ENCODE data around the gene CLDN5. TPM values are rescaled to one million over a fixed set of nuclear protein-coding genes. Genes with fewer than 3 reads are reported as not detected.
"Not testable (repeated sequence)": the region's sequence is repeated elsewhere in the genome, so short reads cannot be mapped to it uniquely, and the experiment has no call there.

Gene CLDN5
- 0.13 TPM for polyA plus RNA-seq (2013, experiment 1 of 2; ENCODE audit: insufficient read length)
- 0.24 TPM for polyA plus RNA-seq (2013, experiment 2 of 2; ENCODE audit: insufficient read length)

GRCh38 chr22:19524170-19525115 is at the start of gene CLDN5:
Gene CLDN5, minus strand, starts transcription at chr22:19524410. Its CDS starts 155 bp downstream, at chr22:19524255.
- DNase-seq: no peak

- DNase-seq: no peak
These were observed 47.8 kb upstream of the CLDN5 start for GRCh38 chr22:19571995-19572394.

- DNase-seq: no peak
These were observed 47.1 kb upstream of the CLDN5 start for GRCh38 chr22:19571207-19571795.

GRCh38 chr22:19569976-19570375 is 45.8 kb upstream of the CLDN5 start:
- DNase-seq: no peak

- DNase-seq: no peak
These were observed 45.0 kb upstream of the CLDN5 start for GRCh38 chr22:19569276-19569640.

- peak; percentile 70 for DNase-seq
These were observed 44.4 kb upstream of the CLDN5 start for GRCh38 chr22:19568337-19569275.

GRCh38 chr22:19567157-19568009 is 43.2 kb upstream of the CLDN5 start:
- DNase-seq: no peak

GRCh38 chr22:19566279-19567156 is 42.3 kb upstream of the CLDN5 start:
- DNase-seq: no peak

GRCh38 chr22:19565382-19566278 is 41.4 kb upstream of the CLDN5 start:
- no peak for DNase-seq

GRCh38 chr22:19559956-19560355 is 35.7 kb upstream of the CLDN5 start:
- no peak for DNase-seq

- no peak for DNase-seq
These were observed 35.2 kb upstream of the CLDN5 start for GRCh38 chr22:19559324-19559811.

- DNase-seq: no peak
These were observed 32.8 kb upstream of the CLDN5 start for GRCh38 chr22:19556963-19557545.

- DNase-seq: no peak
These were observed 31.4 kb upstream of the CLDN5 start for GRCh38 chr22:19555651-19556050.

- no peak for DNase-seq
These were observed 30.7 kb upstream of the CLDN5 start for GRCh38 chr22:19554834-19555404.

- DNase-seq: no peak
These were observed 29.0 kb upstream of the CLDN5 start for GRCh38 chr22:19553201-19553600.

- no peak for DNase-seq
These were observed 26.2 kb upstream of the CLDN5 start for GRCh38 chr22:19550382-19550781.

- no peak for DNase-seq
These were observed 25.2 kb upstream of the CLDN5 start for GRCh38 chr22:19549428-19549827.

GRCh38 chr22:19548964-19549363 is 24.8 kb upstream of the CLDN5 start:
- no peak for DNase-seq

- not testable (repeated sequence) for DNase-seq
These were observed 24.2 kb upstream of the CLDN5 start for GRCh38 chr22:19548427-19548826.
